Prostate gland (tissue), 2 donors: ENCODE results near the gene COL13A1. TPM values are rescaled to one million over a fixed set of nuclear protein-coding genes. Genes with fewer than 3 reads are reported as not detected.

ENCODE experiments used
- DNase-seq: peaks from one replicate; pipeline ENCODE4 v3.0.0-alpha.2; 2019; ENCODE audit warnings: low spot score
- H3K27ac ChIP-seq, 2 donors: fragments of 200-600 bp; sonication (generic); 2 replicates each; pipeline ENCODE4 v1.5.1; 2017 to 2019
- H3K27me3 ChIP-seq: fragments of 200-600 bp; sonication (generic); replicated peaks from 2 replicates; pipeline ENCODE4 v1.5.1; 2019; ENCODE audit not compliant: insufficient read depth
- H3K36me3 ChIP-seq, 2 donors: fragments of 200-600 bp; sonication (generic); 1 replicate in 1 of 2; 2 replicates in 1 of 2; pipeline versions ENCODE4 v1.5.1 to v1.8.1; 2017 to 2019
- H3K4me1 ChIP-seq: fragments of 200-600 bp; sonication (generic); replicated peaks from 2 replicates; pipeline ENCODE4 v1.5.1; 2019
- H3K4me3 ChIP-seq, 2 donors: fragments of 200-600 bp; sonication (generic); 2 replicates each; pipeline ENCODE4 v1.5.1; 2017 to 2019
- H3K9me3 ChIP-seq: fragments of 200-600 bp; sonication (generic); 2 replicates; pipeline ENCODE4 v1.5.1; 2017
- POLR2A ChIP-seq: fragments of 450-650 bp; IDR thresholded peaks from one replicate; pipeline ENCODE4 v1.6.1; 2016; ENCODE audit warnings: antibody characterized with exemption, mild to moderate bottlenecking
- POLR2AphosphoS5 ChIP-seq: sonication (generic); formaldehyde crosslinking; IDR thresholded peaks from one replicate; pipeline ENCODE4 v1.6.1; 2017; ENCODE audit warnings: antibody characterized with exemption
- WGBS: methylation state at CpG from one replicate; pipeline ENCODE4 v1.1.5; 2018; 5-methylcytosine and 5-hydroxymethylcytosine counted together
- intact Hi-C: fragments of 100-400 bp; cut with DNase I; formaldehyde crosslinking; loops from one replicate; pipeline ENCODE4 v1.14.2; 2022
- total RNA-seq, 2 donors: library from RNA; depleted of rRNA; stranded (reverse); fragments of >200 nt; gene quantifications; one replicate each; pipeline ENCODE4 v1.1.0, GENCODE V29; 2016
- TF ChIP-seq, protein P1 (sequence below), 4 experiments: fragments of 200-600 bp in 2 of 4; fragments of 450-650 bp in 2 of 4; sonication (generic) in 2 of 4; IDR thresholded peaks; 1 replicate in 3 of 4; 2 replicates in 1 of 4; pipeline ENCODE4 v1.5.1; 2016 to 2019; ENCODE audit warnings: antibody characterized with exemption in 4 of 4, mild to moderate bottlenecking in 2 of 4, moderate library complexity in 2 of 4

The COL13A1 gene
- total RNA-seq, 2 donors from 2014 or later = 2.1 to 3.0 TPM

DNA sequence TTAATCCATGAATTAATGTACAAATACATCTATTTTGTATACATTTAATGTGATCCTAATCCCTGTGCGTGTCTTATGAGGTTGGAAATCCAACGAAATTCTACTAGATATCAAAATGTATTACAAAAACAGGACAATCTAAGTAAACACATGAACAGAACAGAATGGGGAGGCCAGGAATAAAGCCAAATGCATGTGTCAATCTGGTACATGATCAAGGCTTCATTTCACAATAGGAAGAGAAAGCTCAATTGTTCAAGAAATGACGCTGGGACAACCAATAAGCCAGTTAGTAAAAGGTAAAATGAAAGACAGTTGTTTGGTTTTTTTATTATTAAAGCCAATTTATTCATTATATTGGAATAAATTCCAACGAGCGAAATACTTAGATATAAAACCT, 83.0 kb downstream of the COL13A1 start:
- Histone ChIP-seq H3K4me1 (no peaks in the 10 kb centered on the region), H3K4me3 (no peak overlapping the region), H3K27me3 (no peaks in the 10 kb centered on the region), H3K9me3 (no peaks in the 10 kb centered on the region), H3K36me3 (no peaks in the 10 kb centered on the region), H3K27ac (no peak overlapping the region)
- TF ChIP-seq POLR2AphosphoS5 = no peak
- TF ChIP-seq POLR2A = no peak
- TF ChIP-seq, protein P1, sequence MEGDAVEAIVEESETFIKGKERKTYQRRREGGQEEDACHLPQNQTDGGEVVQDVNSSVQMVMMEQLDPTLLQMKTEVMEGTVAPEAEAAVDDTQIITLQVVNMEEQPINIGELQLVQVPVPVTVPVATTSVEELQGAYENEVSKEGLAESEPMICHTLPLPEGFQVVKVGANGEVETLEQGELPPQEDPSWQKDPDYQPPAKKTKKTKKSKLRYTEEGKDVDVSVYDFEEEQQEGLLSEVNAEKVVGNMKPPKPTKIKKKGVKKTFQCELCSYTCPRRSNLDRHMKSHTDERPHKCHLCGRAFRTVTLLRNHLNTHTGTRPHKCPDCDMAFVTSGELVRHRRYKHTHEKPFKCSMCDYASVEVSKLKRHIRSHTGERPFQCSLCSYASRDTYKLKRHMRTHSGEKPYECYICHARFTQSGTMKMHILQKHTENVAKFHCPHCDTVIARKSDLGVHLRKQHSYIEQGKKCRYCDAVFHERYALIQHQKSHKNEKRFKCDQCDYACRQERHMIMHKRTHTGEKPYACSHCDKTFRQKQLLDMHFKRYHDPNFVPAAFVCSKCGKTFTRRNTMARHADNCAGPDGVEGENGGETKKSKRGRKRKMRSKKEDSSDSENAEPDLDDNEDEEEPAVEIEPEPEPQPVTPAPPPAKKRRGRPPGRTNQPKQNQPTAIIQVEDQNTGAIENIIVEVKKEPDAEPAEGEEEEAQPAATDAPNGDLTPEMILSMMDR (IDR thresholded peaks at IDR 0.05) = no peak
- WGBS = 62% methylated on average over 5 of the region's 5 CpGs
- intact Hi-C loops = loop anchor here (5.0 kb wide), 1 partner anchor 38 kb away; no protein-coding TSS in a partner anchor
- no peak for DNase-seq

DNA sequence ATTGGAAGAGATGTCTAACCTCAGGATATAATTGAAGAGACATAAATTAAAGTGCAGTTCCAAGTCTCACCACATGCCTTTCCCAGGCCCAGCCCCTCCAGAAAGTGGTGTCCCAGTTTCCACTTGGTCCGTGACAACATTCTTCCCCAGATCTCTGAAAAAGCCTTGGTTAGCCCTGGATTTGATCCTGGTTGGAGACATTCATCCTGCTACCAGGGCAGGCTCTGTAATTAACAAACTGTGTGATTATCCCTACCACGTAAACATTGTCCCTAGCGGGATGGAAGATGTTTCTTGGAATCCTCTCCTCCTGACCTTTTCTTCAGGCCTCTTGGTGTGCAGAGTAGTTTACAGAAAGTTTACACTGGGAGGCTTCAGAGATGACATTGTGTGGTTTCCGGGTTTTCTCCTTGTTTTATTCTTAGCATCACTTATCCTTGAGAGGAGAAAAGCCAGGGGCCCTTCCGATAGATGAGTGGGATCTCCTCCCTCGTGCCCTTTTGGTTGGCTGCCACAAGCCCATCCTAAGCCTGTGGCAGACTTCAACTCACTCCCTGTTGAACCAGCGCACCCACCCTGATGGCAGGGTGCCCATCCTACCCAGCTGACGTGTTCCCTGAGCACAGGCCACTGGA, 83.8 kb downstream of the COL13A1 start:
- no peaks in the 10 kb centered on the region for H3K36me3 ChIP-seq
- H3K9me3 ChIP-seq = no peaks in the 10 kb centered on the region
- H3K4me3 ChIP-seq = no peak overlapping the region
- intact Hi-C loops = loop anchor here (5.0 kb wide), 1 partner anchor 37 kb away; no protein-coding TSS in a partner anchor
- H3K27ac ChIP-seq = no peak overlapping the region
- WGBS = 77% methylated on average over 8 of the region's 8 CpGs
- H3K4me1 ChIP-seq = no peaks in the 10 kb centered on the region
- no peaks in the 10 kb centered on the region for H3K27me3 ChIP-seq
- no peak for DNase-seq
- TF ChIP-seq POLR2AphosphoS5 = no peak
- TF ChIP-seq, protein P1 (IDR thresholded peaks at IDR 0.05) = peak in 2 of 4 experiments; percentile 33 to 54
- TF ChIP-seq POLR2A = no peak

GRCh38 chr10:69888882-69889584, 87.3 kb downstream of the COL13A1 start:
- no peaks in the 10 kb centered on the region for H3K27me3 ChIP-seq
- H3K9me3 ChIP-seq = no peaks in the 10 kb centered on the region
- DNase-seq = no peak
- no peak overlapping the region for H3K4me3 ChIP-seq
- TF ChIP-seq, protein P1 (IDR thresholded peaks at IDR 0.05) = no peak
- TF ChIP-seq POLR2A (no peak), POLR2AphosphoS5 (no peak)
- no peaks in the 10 kb centered on the region for H3K36me3 ChIP-seq
- no peak overlapping the region for H3K27ac ChIP-seq
- 89% methylated on average over 11 of the region's 12 CpGs for whole genome bisulfite sequencing
- intact Hi-C loops = loop anchor here (5.0 kb wide), 1 partner anchor 33 kb away; no protein-coding TSS in a partner anchor
- H3K4me1 ChIP-seq = no peaks in the 10 kb centered on the region

DNA sequence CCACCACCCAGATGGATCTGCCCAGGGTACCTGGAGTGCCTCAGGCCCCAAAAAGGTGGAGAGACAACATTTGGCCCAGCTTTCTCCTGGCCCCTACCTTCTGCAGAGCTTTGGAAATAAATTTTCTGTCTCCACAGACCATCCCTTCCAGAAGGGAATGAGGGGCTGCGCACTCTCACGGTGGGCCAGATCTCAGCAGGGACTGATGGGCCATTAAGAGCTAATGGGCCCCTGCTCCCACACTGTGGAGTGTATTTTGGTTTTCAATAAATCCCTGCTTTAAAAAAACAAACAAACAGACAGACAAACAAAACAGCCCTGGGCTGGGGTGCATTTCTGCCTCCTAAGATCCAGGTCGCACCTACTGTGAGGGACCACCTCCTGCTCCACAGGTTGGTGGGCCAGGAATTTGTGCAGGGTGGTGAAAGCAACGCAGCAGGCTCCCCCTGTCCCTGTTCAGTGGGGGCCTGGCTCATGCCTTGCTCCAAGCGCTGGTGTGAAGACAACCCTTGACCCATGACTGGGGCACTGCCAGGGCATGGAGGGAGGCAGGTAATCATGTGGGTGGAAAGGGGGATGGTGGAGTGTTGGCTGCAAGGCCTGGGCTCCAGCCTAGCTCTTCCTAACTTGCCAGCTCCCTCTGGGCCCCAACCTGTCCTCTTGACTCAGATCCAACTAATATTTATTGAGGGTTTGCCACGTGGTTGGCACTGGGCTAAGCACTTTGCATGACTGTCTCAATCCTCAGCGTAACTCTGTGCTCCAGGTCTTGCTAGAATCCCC, 88.5 kb downstream of the COL13A1 start:
- DNase-seq = peak; percentile 31

More for the DNA sequence above, 88.5 kb downstream of the COL13A1 start:
- no peak for TF ChIP-seq POLR2A
- TF ChIP-seq POLR2AphosphoS5 = peak; percentile 16
- TF ChIP-seq, protein P1 (IDR thresholded peaks at IDR 0.05) = no peak
- no peaks in the 10 kb centered on the region for H3K36me3 ChIP-seq
- intact Hi-C loops = no loop called here
- no peak overlapping the region for H3K4me3 ChIP-seq
- WGBS = 51% methylated on average over 7 of the region's 7 CpGs
- H3K9me3 ChIP-seq = no peaks in the 10 kb centered on the region
- H3K27me3 ChIP-seq = no peaks in the 10 kb centered on the region
- no peaks in the 10 kb centered on the region for H3K4me1 ChIP-seq
- H3K27ac ChIP-seq = no peak overlapping the region
